Ishikawa (cell line): ENCODE results near the gene CTSD.

Source experiments
- CREB1 ChIP-seq: IDR thresholded peaks from 2 replicates; pipeline ENCODE4 v1.6.1; 2012; ENCODE audit warnings: low read depth
- EGR1 ChIP-seq: IDR thresholded peaks from 2 replicates; pipeline ENCODE4 v1.6.1; 2012
- EP300 ChIP-seq: IDR thresholded peaks from 2 replicates; pipeline ENCODE4 v1.6.1; 2012; ENCODE audit warnings: borderline replicate concordance
- FOXM1 ChIP-seq: IDR thresholded peaks from 2 replicates; pipeline ENCODE4 v1.6.1; 2012; ENCODE audit warnings: low read depth, borderline replicate concordance
- MAX ChIP-seq: IDR thresholded peaks from 2 replicates; pipeline ENCODE4 v1.6.1; 2012
- NFIC ChIP-seq: IDR thresholded peaks from 2 replicates; pipeline ENCODE4 v1.6.1; 2012
- RAD21 ChIP-seq: IDR thresholded peaks from 2 replicates; pipeline ENCODE4 v1.6.1; 2012; ENCODE audit warnings: low read depth
- TAF1 ChIP-seq: IDR thresholded peaks from 2 replicates; pipeline ENCODE4 v1.6.1; 2012; ENCODE audit warnings: low read depth, mild to moderate bottlenecking
- TEAD4 ChIP-seq: IDR thresholded peaks from 2 replicates; pipeline ENCODE4 v1.6.1; 2012
- ZBTB7A ChIP-seq: IDR thresholded peaks from 2 replicates; pipeline ENCODE4 v1.6.1; 2012; ENCODE audit warnings: low read depth
- TF ChIP-seq, protein P1 (sequence below): IDR thresholded peaks from 2 replicates; pipeline ENCODE4 v1.6.1; 2012; ENCODE audit warnings: low read depth, mild to moderate bottlenecking

DNA sequence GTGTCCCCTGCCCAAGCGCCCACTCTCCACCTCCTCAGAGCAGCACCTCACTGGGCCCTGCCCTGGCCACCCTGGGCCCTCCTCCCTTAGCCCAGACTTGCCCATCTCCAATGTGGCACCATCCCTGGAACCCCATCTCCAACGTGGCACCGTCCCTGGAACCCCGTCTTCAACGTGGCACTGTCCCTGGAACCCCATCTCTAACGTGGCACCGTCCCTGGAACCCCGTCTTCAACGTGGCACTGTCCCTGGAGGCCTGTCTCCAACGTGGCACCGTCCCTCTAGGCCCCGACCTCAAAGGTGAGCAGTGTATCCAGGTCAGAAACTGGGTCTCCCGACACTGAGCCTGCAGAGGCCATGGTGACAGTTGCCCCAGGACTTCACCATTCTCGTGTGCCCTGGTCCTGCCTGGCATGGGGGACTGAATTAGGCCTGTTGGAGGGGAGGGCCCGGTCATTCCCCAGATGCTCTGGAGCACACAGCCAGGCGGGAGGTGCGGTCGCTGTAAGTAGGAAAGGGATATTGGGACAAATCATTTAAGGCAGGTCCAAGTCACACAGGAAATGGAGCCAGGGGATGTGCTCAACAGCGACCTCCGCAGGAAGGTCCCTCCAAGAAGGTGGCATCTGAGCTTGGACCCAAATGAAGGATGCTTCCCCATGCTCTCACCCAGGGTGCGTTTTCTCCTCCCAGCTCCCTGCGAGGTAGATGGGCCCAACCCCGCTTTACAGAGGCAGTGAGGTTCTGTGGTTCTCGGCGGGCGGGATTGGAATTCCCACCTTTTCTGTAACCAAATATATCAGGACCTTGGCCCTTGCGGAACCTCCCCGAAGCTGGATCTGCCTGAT is 2.4 kb upstream of the CTSD start:
- no peak for TF ChIP-seq MAX
- no peak for TF ChIP-seq RAD21
- TF ChIP-seq EP300: no peak
- TF ChIP-seq FOXM1: no peak
- TF ChIP-seq EGR1: no peak
- TF ChIP-seq TEAD4: no peak
- TF ChIP-seq, protein P1, sequence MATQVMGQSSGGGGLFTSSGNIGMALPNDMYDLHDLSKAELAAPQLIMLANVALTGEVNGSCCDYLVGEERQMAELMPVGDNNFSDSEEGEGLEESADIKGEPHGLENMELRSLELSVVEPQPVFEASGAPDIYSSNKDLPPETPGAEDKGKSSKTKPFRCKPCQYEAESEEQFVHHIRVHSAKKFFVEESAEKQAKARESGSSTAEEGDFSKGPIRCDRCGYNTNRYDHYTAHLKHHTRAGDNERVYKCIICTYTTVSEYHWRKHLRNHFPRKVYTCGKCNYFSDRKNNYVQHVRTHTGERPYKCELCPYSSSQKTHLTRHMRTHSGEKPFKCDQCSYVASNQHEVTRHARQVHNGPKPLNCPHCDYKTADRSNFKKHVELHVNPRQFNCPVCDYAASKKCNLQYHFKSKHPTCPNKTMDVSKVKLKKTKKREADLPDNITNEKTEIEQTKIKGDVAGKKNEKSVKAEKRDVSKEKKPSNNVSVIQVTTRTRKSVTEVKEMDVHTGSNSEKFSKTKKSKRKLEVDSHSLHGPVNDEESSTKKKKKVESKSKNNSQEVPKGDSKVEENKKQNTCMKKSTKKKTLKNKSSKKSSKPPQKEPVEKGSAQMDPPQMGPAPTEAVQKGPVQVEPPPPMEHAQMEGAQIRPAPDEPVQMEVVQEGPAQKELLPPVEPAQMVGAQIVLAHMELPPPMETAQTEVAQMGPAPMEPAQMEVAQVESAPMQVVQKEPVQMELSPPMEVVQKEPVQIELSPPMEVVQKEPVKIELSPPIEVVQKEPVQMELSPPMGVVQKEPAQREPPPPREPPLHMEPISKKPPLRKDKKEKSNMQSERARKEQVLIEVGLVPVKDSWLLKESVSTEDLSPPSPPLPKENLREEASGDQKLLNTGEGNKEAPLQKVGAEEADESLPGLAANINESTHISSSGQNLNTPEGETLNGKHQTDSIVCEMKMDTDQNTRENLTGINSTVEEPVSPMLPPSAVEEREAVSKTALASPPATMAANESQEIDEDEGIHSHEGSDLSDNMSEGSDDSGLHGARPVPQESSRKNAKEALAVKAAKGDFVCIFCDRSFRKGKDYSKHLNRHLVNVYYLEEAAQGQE: no peak
- TF ChIP-seq CREB1: no peak
- no peak for TF ChIP-seq TAF1
- no peak for TF ChIP-seq ZBTB7A
- no peak for TF ChIP-seq NFIC
